ENCODE measurements around the gene MKS1.

DNA sequence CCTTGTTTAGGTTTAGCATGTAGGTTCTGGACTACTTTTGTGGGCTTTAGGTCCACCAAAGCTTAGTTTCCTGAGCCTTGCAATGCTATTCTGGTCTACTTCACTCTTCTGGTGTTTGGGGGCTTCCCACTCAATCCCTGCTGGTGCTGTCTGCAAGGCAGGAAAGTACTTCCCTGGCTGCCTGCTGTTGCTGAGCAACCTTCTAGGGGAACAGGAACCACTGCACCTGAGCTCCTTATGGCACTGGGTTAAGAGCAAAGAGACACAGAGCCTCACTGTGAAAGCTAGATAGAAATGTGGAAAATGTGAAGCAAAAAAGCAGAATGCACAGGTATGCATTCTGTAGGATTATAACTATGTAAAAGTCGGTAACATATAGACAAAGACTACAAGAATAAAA, 44.7 kb upstream of the MKS1 start:
- TF ChIP-seq, protein P1, sequence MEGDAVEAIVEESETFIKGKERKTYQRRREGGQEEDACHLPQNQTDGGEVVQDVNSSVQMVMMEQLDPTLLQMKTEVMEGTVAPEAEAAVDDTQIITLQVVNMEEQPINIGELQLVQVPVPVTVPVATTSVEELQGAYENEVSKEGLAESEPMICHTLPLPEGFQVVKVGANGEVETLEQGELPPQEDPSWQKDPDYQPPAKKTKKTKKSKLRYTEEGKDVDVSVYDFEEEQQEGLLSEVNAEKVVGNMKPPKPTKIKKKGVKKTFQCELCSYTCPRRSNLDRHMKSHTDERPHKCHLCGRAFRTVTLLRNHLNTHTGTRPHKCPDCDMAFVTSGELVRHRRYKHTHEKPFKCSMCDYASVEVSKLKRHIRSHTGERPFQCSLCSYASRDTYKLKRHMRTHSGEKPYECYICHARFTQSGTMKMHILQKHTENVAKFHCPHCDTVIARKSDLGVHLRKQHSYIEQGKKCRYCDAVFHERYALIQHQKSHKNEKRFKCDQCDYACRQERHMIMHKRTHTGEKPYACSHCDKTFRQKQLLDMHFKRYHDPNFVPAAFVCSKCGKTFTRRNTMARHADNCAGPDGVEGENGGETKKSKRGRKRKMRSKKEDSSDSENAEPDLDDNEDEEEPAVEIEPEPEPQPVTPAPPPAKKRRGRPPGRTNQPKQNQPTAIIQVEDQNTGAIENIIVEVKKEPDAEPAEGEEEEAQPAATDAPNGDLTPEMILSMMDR (IDR thresholded peaks at IDR 0.05): no peak
- no peak for TF ChIP-seq POLR2A (IDR thresholded peaks at IDR 0.05)
